Measurements from ENCODE around the gene ITIH4. TPM values are rescaled to one million over a fixed set of nuclear protein-coding genes. Genes with fewer than 3 reads are reported as not detected.

ITIH4 gene
- polyA plus RNA-seq, 3 donors, result 0.59 to 47.7 TPM; not detected in 1

- H3K27ac ChIP-seq (ENCODE audit: low read depth in 1 of 2, low read length in 2 of 2), result no peak overlapping the region
- no peaks in the 10 kb centered on the region for H3K79me2 ChIP-seq (ENCODE audit: insufficient read depth, low read length)
- H3K4me3 ChIP-seq (replicated peaks in 1 of 3; ENCODE audit: low read depth in 2 of 3, low read length in 3 of 3), result no peak overlapping the region
- Mint-ChIP-seq H3K36me3 (no peaks in the 10 kb centered on the region), H3K4me1 (peaks cover 7% of the 10 kb centered on the region), H3K4me3 (no peak overlapping the region), H3K27me3 (ENCODE audit: low read depth in 3 of 3) (peaks cover 0 to 5% (median 4%) of the 10 kb centered on the region in 3 donors), H3K9me3 (no peaks in the 10 kb centered on the region), H3K27ac (no peak overlapping the region)
- H3K4me2 ChIP-seq (replicated peaks; ENCODE audit: extremely low read depth, low read length, poor library complexity, severe bottlenecking), result no peak overlapping the region
- no peaks in the 10 kb centered on the region for H4K20me1 ChIP-seq (ENCODE audit: insufficient read depth, low read length)
- H3K9ac ChIP-seq (ENCODE audit: insufficient read depth, low read length, poor library complexity, severe bottlenecking), result no peak overlapping the region
- no peaks in the 10 kb centered on the region for H3K9me3 ChIP-seq (replicated peaks in 1 of 2; ENCODE audit: control insufficient read depth in 1 of 2, insufficient read depth in 1 of 2, low read length in 2 of 2)
- intact Hi-C loops (cut with micrococcal nuclease), result loop anchor here in 1 of 2 donors (2.0 kb wide), 1 partner anchor 56 kb away; no protein-coding TSS in a partner anchor
- no peak overlapping the region for H2AFZ ChIP-seq (ENCODE audit: insufficient read depth, low read depth, low read length, poor library complexity, severe bottlenecking)
- no peak for TF ChIP-seq CTCF (IDR thresholded peaks at IDR 0.05)
- no peak for DNase-seq
- WGBS (ENCODE audit: insufficient coverage), result 95% methylated on average over 10 of the region's 10 CpGs
- H3K36me3 ChIP-seq (replicated peaks in 1 of 2; ENCODE audit: control insufficient read depth in 1 of 2, insufficient read depth in 2 of 2, low read length in 2 of 2), result no peaks in the 10 kb centered on the region
- peaks cover 4 to 5% of the 10 kb centered on the region in 2 donors for H3K4me1 ChIP-seq (ENCODE audit: control insufficient read depth in 1 of 2, insufficient read depth in 2 of 2, low read length in 2 of 2)
- H3K27me3 ChIP-seq (ENCODE audit: control insufficient read depth in 2 of 2, insufficient read depth in 2 of 2, low read length in 2 of 2), result no peaks in the 10 kb centered on the region
These were observed 32.0 kb downstream of the ITIH4 start for GRCh38 chr3:52798376-52798977.

DNA sequence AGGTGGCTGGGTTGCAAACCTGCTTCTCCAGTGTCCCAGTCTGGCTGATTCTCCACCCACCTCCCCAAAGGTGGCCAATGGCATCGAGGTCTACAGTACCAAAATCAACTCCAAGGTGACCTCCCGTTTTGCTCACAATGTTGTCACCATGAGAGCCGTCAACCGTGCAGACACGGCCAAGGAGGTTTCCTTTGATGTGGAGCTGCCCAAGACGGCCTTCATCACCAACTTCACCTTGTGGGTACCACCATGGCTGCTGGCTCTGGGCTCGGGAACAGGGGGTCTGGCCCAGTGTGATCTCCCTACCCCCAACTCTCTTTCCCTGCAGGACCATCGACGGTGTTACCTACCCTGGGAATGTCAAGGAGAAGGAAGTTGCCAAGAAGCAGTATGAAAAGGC, 34.1 kb downstream of the ITIH4 start:
- H3K79me2 ChIP-seq (ENCODE audit: insufficient read depth, low read length), result no peaks in the 10 kb centered on the region
- WGBS (ENCODE audit: insufficient coverage), result 96% methylated on average over 7 of the region's 9 CpGs
- no peak overlapping the region for H3K9ac ChIP-seq (ENCODE audit: insufficient read depth, low read length, poor library complexity, severe bottlenecking)
- peaks cover 10 to 13% of the 10 kb centered on the region in 2 donors for H3K4me1 ChIP-seq (ENCODE audit: control insufficient read depth in 1 of 2, insufficient read depth in 2 of 2, low read length in 2 of 2)
- no peak overlapping the region for H3K4me2 ChIP-seq (replicated peaks; ENCODE audit: extremely low read depth, low read length, poor library complexity, severe bottlenecking)
- no peak overlapping the region for H3K27ac ChIP-seq (ENCODE audit: low read depth in 1 of 2, low read length in 2 of 2)
- H3K36me3 Mint-ChIP-seq, result no peaks in the 10 kb centered on the region
- TF ChIP-seq CTCF (IDR thresholded peaks at IDR 0.05), result no peak
- no peaks in the 10 kb centered on the region for H4K20me1 ChIP-seq (ENCODE audit: insufficient read depth, low read length)
- peaks cover 11% of the 10 kb centered on the region for H3K4me1 Mint-ChIP-seq
- H2AFZ ChIP-seq (ENCODE audit: insufficient read depth, low read depth, low read length, poor library complexity, severe bottlenecking), result no peak overlapping the region
- no peaks in the 10 kb centered on the region for H3K9me3 ChIP-seq (replicated peaks in 1 of 2; ENCODE audit: control insufficient read depth in 1 of 2, insufficient read depth in 1 of 2, low read length in 2 of 2)
- no peak overlapping the region for H3K27ac Mint-ChIP-seq
- H3K4me3 ChIP-seq (replicated peaks in 1 of 3; ENCODE audit: low read depth in 2 of 3, low read length in 3 of 3), result no peak overlapping the region
- intact Hi-C loops (cut with micrococcal nuclease), result no loop called here
- H3K27me3 Mint-ChIP-seq (ENCODE audit: low read depth in 3 of 3), result peaks cover 2 to 6% (median 4%) of the 10 kb centered on the region in 3 donors
- H3K4me3 Mint-ChIP-seq, result no peak overlapping the region
- H3K9me3 Mint-ChIP-seq, result no peaks in the 10 kb centered on the region
- H3K27me3 ChIP-seq (ENCODE audit: control insufficient read depth in 2 of 2, insufficient read depth in 2 of 2, low read length in 2 of 2), result no peaks in the 10 kb centered on the region
- H3K36me3 ChIP-seq (replicated peaks in 1 of 2; ENCODE audit: control insufficient read depth in 1 of 2, insufficient read depth in 2 of 2, low read length in 2 of 2), result no peaks in the 10 kb centered on the region
- DNase-seq, result no peak
